MCF 10A (cell line): Measurements from ENCODE around the gene QSOX2. TPM values are rescaled to one million over a fixed set of nuclear protein-coding genes. Genes with fewer than 3 reads are reported as not detected.

ENCODE experiments used
- BruUV-seq: library from RNA; stranded (reverse); fragments of 400-500 nt; replicated peaks from 2 replicates; lab custom pipeline; 2021; lab: Mats Ljungman, UMichigan
- CTCF ChIA-PET: fragments of 300-600 bp; sonication (Branson Sonifier 250); formaldehyde crosslinking; extraction: SDS; loops from one replicate; lab custom pipeline; 2021; ENCODE audit warnings: antibody characterized with exemption, inconsistent platforms; lab: Yijun Ruan, JAX
- POLR2A ChIA-PET: fragments of 300-600, 350-650 bp; sonication (Branson Sonifier 250); formaldehyde crosslinking; extraction: SDS; loops from one replicate; lab custom pipeline; 2020; ENCODE audit warnings: antibody characterized with exemption, inconsistent platforms; lab: Yijun Ruan, JAX
- DNase-seq: peaks from one replicate; pipeline ENCODE4 v3.0.0-alpha.2; 2018; ENCODE audit not compliant: unreplicated experiment
- H3K27ac Mint-ChIP-seq: one replicate; pipeline ENCODE4 v1.8.0; 2022; ENCODE audit warnings: mild to moderate bottlenecking, low read depth, mixed read lengths; ENCODE audit not compliant: unreplicated experiment
- H3K27me3 Mint-ChIP-seq: one replicate; pipeline ENCODE4 v1.8.0; 2022; ENCODE audit warnings: mixed read lengths; ENCODE audit not compliant: insufficient read depth, unreplicated experiment
- H3K36me3 Mint-ChIP-seq: one replicate; pipeline ENCODE4 v1.8.0; 2022; ENCODE audit warnings: mild to moderate bottlenecking, moderate library complexity, mixed read lengths; ENCODE audit not compliant: insufficient read depth, unreplicated experiment
- H3K4me1 Mint-ChIP-seq: one replicate; pipeline ENCODE4 v1.8.0; 2022; ENCODE audit warnings: mixed read lengths; ENCODE audit not compliant: insufficient read depth, unreplicated experiment
- H3K4me3 Mint-ChIP-seq: one replicate; pipeline ENCODE4 v1.8.0; 2022; ENCODE audit warnings: mild to moderate bottlenecking, moderate library complexity, mixed read lengths; ENCODE audit not compliant: unreplicated experiment
- H3K9me3 Mint-ChIP-seq: one replicate; pipeline ENCODE4 v1.8.0; 2022; ENCODE audit warnings: mixed read lengths; ENCODE audit not compliant: unreplicated experiment
- intact Hi-C: fragments of 100-400 bp; cut with micrococcal nuclease; formaldehyde crosslinking; loops from 2 replicates; pipeline ENCODE4 v1.14.1; 2022
- total RNA-seq: library from RNA; stranded (reverse); gene quantifications from 2 replicates; pipeline ENCODE4 v1.2.3, GENCODE V29; 2022
- TF ChIP-seq, protein P1 (sequence below): fragments of 200-600 bp; IDR thresholded peaks from one replicate; pipeline ENCODE4 v1.8.0; 2022; ENCODE audit warnings: antibody characterized with exemption, mild to moderate bottlenecking; ENCODE audit not compliant: unreplicated experiment

Gene QSOX2
- total RNA-seq, 1 experiment from 2014 or later: 27.7 TPM

GRCh38 chr9:136178773-136179075 lies 66.9 kb downstream of the QSOX2 start:
- ChIA-PET POLR2A (interaction anchor here (0.7 kb wide), 1 partner anchor 612 kb away, joined by 3 read pairs; no protein-coding TSS in a partner anchor), CTCF (interaction anchor here (0.6 to 1.0 kb wide), 4 partner anchors 9 to 104 kb away, joined by 3 to 4 read pairs (median 4); no protein-coding TSS in a partner anchor)
- Mint-ChIP-seq H3K9me3 (no peaks in the 10 kb centered on the region), H3K4me1 (no peaks in the 10 kb centered on the region), H3K36me3 (no peaks in the 10 kb centered on the region), H3K27me3 (peaks cover 19% of the 10 kb centered on the region), H3K4me3 (no peak overlapping the region), H3K27ac (no peak overlapping the region)
- no peak for DNase-seq
- TF ChIP-seq, protein P1, sequence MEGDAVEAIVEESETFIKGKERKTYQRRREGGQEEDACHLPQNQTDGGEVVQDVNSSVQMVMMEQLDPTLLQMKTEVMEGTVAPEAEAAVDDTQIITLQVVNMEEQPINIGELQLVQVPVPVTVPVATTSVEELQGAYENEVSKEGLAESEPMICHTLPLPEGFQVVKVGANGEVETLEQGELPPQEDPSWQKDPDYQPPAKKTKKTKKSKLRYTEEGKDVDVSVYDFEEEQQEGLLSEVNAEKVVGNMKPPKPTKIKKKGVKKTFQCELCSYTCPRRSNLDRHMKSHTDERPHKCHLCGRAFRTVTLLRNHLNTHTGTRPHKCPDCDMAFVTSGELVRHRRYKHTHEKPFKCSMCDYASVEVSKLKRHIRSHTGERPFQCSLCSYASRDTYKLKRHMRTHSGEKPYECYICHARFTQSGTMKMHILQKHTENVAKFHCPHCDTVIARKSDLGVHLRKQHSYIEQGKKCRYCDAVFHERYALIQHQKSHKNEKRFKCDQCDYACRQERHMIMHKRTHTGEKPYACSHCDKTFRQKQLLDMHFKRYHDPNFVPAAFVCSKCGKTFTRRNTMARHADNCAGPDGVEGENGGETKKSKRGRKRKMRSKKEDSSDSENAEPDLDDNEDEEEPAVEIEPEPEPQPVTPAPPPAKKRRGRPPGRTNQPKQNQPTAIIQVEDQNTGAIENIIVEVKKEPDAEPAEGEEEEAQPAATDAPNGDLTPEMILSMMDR: no peak
- BruUV-seq: no TSS peak
- intact Hi-C loops: no loop called here

DNA sequence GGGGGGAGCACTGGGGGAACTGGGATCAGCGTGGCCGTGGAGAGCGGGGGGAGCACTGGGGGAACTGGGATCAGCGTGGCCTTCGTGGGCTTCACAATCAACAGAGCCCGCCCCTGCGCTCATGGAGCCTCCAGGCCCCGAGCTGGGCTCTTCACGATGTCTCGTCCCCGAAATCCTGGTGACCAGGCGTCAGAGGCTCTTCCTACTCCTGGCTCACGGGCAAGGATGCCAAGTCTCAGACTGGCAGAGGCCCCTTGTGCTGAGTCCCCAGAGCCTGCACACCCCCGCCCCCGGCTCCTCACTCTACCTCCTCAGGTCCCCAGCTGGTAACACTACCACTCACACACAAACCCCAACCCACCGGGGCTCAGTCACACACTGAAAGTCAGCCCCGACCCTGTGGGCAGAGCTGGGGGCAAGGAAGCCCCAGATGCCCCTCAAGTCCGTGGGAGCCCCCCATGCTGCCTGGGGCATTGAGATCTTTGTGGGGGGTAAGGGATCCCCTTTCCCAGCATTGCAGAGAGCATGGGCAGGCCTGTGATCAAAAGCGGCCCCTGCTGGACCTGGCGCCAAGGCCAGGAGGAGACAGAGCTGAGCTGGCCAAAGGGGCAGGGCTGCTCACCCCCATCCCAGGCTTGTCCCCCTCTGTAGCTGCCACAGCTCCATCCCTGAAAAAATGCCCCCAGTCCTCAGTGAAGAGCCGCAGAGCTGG lies 67.4 kb downstream of the QSOX2 start:
- TF ChIP-seq, protein P1: no peak
- no peak overlapping the region for H3K27ac Mint-ChIP-seq
- CTCF ChIA-PET: interaction anchor here (0.6 to 1.0 kb wide), 4 partner anchors 9 to 104 kb away, joined by 3 to 4 read pairs (median 4); no protein-coding TSS in a partner anchor

DNA sequence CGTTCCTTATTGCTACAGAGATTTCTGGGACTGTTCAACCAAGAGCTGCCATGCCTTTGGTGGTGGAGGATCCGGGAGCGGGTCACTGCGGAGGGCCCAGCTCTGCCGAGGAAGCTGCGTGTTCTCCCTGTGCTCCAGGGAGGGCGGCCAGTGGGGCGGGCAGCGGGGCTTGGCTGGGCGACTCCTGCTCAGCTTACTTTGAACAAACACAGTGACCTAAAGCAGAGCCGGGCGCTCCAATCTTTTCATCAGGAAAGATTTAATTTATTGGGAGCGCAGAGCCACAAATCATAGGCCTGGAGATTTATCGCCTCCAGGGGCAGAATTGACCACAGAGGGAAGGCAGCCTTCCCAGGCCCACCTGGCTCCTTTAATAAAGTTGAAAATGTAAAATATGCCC lies 68.4 kb downstream of the QSOX2 start:
- Mint-ChIP-seq H3K27ac (no peak overlapping the region), H3K4me1 (no peaks in the 10 kb centered on the region), H3K36me3 (no peaks in the 10 kb centered on the region), H3K9me3 (no peaks in the 10 kb centered on the region), H3K27me3 (peaks cover 19% of the 10 kb centered on the region), H3K4me3 (no peak overlapping the region)
- POLR2A ChIA-PET: no interaction called here
- intact Hi-C loops: no loop called here
- TF ChIP-seq, protein P1: no peak
- no TSS peak for BruUV-seq
- CTCF ChIA-PET: no interaction called here
- DNase-seq: no peak

More for the DNA sequence above, 67.4 kb downstream of the QSOX2 start:
- Mint-ChIP-seq H3K36me3 (no peaks in the 10 kb centered on the region), H3K27me3 (peaks cover 19% of the 10 kb centered on the region), H3K4me1 (no peaks in the 10 kb centered on the region), H3K9me3 (no peaks in the 10 kb centered on the region), H3K4me3 (no peak overlapping the region)
- no peak for DNase-seq
- BruUV-seq: no TSS peak
- POLR2A ChIA-PET: interaction anchor here (0.7 kb wide), 1 partner anchor 612 kb away, joined by 3 read pairs; no protein-coding TSS in a partner anchor
- intact Hi-C loops: no loop called here

- peaks cover 29% of the 10 kb centered on the region for H3K27me3 Mint-ChIP-seq
- no peak overlapping the region for H3K27ac Mint-ChIP-seq
- no peaks in the 10 kb centered on the region for H3K9me3 Mint-ChIP-seq
- no peaks in the 10 kb centered on the region for H3K4me1 Mint-ChIP-seq
- POLR2A ChIA-PET: no interaction called here
- DNase-seq: no peak
- no TSS peak for BruUV-seq
- H3K36me3 Mint-ChIP-seq: no peaks in the 10 kb centered on the region
- TF ChIP-seq, protein P1: no peak
- CTCF ChIA-PET: interaction anchor here (0.6 to 0.7 kb wide), 2 partner anchors 82 to 1576 kb away, joined by 3 read pairs; no protein-coding TSS in a partner anchor
- intact Hi-C loops: no loop called here
- no peak overlapping the region for H3K4me3 Mint-ChIP-seq
These were observed 69.9 kb downstream of the QSOX2 start for GRCh38 chr9:136175616-136176197.
